Ectodermal cell (in vitro differentiated cells): ENCODE data around the gene SLC36A4. TPM values are rescaled to one million over a fixed set of nuclear protein-coding genes. Genes with fewer than 3 reads are reported as not detected.
A peak's percentile ranks its signal among the peaks of the same experiment; 100 is the strongest.
"Not testable (repeated sequence)": the region's sequence is repeated elsewhere in the genome, so short reads cannot be mapped to it uniquely, and the experiment has no call there.

ENCODE experiments used
- H3K27ac ChIP-seq: 2 replicates; pipeline ENCODE4 v1.7.0; 2013; ENCODE audit warnings: mild to moderate bottlenecking, low read depth, low read length; ENCODE audit not compliant: insufficient read depth, poor library complexity, severe bottlenecking
- H3K27me3 ChIP-seq: 2 replicates; pipeline ENCODE4 v1.7.0; 2013; ENCODE audit warnings: mild to moderate bottlenecking, low read length; ENCODE audit not compliant: insufficient read depth, control insufficient read depth, poor library complexity, severe bottlenecking
- H3K36me3 ChIP-seq: one replicate; pipeline ENCODE4 v1.7.0; 2013; ENCODE audit warnings: low read length; ENCODE audit not compliant: control insufficient read depth, insufficient read depth
- H3K4me1 ChIP-seq: one replicate; pipeline ENCODE4 v1.7.0; 2013; ENCODE audit warnings: low read length; ENCODE audit not compliant: control insufficient read depth, insufficient read depth
- H3K4me3 ChIP-seq: 2 replicates; pipeline ENCODE4 v1.7.0; 2013; ENCODE audit warnings: low read depth, low read length, control low read depth; ENCODE audit not compliant: insufficient read depth
- H3K9me3 ChIP-seq: 2 replicates; pipeline ENCODE4 v1.7.0; 2013; ENCODE audit warnings: mild to moderate bottlenecking, low read length, moderate library complexity; ENCODE audit not compliant: control insufficient read depth
- WGBS, 2 experiments: methylation state at CpG; one replicate each; pipeline ENCODE4 v1.1.7; 2013; ENCODE audit warnings: missing lambda C conversion rate in 2 of 2; 5-methylcytosine and 5-hydroxymethylcytosine counted together
- polyA plus RNA-seq, 4 experiments: library from polyadenylated mRNA; stranded (reverse); fragments of 50-300 nt; gene quantifications; one replicate each; pipeline ENCODE4 v1.2.3, GENCODE V29; 2013

The SLC36A4 gene
- 34.3 TPM for polyA plus RNA-seq (2013, experiment 1 of 4)
- polyA plus RNA-seq (2013, experiment 2 of 4): 28.6 TPM
- polyA plus RNA-seq (2013, experiment 3 of 4): 25.8 TPM
- polyA plus RNA-seq (2013, experiment 4 of 4): 30.2 TPM

DNA sequence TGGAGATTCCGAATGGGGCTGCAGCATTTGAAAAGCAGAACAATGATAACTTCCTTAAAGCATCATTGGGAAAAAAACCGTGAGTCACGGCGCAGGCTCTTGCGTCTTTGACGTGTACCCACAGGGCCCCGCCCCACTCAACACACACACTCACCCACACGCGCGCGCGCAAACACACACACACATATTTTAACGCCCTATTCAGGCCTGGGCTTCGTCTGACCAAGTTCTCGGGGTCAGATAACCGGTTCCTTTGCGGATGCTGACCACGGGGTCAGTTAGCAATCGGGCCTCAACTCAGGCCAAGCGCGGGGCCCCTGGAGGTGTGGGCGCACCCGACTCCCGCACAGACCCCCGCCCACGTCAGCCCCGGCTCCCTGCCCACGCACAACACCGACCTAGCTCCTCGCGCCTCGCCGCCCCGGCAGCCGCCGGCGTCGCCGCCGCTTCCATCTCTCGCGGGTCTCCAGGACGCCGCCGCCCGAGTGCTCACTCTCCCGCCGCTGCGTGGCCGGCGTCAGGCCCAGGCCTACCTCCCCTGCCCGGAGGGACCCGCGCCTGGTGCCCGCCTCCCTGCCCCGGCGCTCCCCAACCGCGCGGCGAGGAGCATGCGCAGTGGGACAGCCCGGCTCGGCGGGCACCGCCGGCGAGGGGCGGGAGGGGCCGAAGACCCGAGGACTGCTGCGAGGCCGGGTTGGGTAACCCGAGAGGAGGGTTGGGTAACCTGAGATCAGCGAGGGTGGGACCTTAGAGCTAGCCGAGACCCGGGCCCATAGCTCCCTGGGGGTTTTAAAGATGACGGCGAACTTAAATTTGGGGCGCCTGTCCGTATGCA, at the start of gene SLC36A4:
TSS of gene SLC36A4 (minus strand) at position 612 of the 835 bp plus-strand sequence. CDS start at position 453, 159 bp downstream.
- Histone ChIP-seq H3K36me3 (no peaks in the 10 kb centered on the region), H3K4me3 (peak within 1 kb of the TSS; percentile 83), H3K27ac (peak within 1 kb of the TSS; percentile 95), H3K4me1 (peaks cover 5% of the 10 kb centered on the region), H3K27me3 (no peaks in the 10 kb centered on the region), H3K9me3 (no peaks in the 10 kb centered on the region)
- WGBS, 2 experiments: 0 to 1% methylated on average over 81 of the region's 81 CpGs

DNA sequence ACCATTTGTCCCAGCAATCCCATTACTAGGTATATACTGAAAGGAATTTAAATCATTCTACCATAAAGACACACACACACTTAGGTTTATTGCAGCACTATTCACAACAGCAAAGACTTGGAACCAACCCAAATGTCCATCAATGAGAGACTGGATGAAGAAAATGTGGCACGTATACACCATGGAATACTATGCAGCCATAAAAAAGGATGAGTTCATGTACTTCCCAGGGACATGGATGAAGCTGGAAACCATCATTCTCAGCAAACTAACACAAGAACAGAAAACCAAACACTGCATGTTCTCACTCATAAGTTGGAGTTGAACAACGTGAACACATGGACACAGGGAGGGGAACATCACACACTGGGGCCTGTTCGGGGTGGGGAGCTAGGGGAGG, 49.0 kb upstream of the SLC36A4 start:
- not testable (repeated sequence) for H3K4me1 ChIP-seq, H3K4me3 ChIP-seq, H3K27ac ChIP-seq, H3K36me3 ChIP-seq, H3K27me3 ChIP-seq, H3K9me3 ChIP-seq
- WGBS, 2 experiments: 92 to 95% methylated on average over 3 of the region's 3 CpGs

DNA sequence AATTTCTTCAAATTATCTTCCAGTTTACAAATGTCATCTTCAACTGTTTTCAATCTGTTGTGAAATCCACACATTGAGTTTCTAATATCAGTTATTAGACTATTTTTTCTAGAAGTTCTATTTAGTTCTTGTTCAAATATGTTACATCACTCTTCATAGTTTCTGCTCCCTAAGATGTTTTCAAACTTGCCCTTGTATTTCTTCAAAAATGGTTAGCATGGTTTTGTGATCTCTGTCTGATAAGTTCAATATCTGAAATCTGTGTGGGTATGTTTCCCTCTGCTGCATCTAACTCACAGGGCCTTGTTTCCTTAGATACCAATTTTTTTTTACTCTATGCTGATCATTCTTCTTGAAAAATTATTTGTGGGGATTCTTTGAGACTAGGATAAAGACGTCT, 46.2 kb upstream of the SLC36A4 start:
- Histone ChIP-seq H3K4me1 (no peaks in the 10 kb centered on the region), H3K4me3 (no peak overlapping the region), H3K27me3 (no peaks in the 10 kb centered on the region), H3K9me3 (no peaks in the 10 kb centered on the region), H3K27ac (no peak overlapping the region), H3K36me3 (no peaks in the 10 kb centered on the region)
- WGBS, 2 experiments: 86% methylated on average over 1 of the region's 1 CpG; no CpG with 5 or more reads in 1 of the 2 experiments

DNA sequence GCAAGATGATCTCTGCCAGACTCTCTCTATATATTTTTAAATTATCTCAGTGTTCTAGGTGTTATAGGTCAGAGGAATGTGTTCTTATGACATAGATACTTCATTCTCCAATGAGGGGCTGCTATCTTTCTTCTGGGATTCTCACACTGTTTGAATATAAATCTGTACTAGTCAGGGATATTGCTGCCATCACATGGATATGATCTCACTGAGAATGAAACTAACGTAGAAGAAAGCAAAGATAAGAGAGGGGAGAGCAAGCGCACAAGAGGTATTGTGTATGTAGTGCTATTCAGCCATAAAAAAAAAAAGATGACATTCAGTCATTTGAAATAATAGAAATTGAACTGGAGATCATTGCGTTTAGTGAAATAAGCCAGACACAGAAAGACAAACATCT, 42.2 kb upstream of the SLC36A4 start:
- H3K4me3 ChIP-seq: no peak overlapping the region
- 71 to 86% methylated on average over 3 of the region's 3 CpGs for WGBS, 2 experiments
- H3K9me3 ChIP-seq: no peaks in the 10 kb centered on the region
- no peaks in the 10 kb centered on the region for H3K36me3 ChIP-seq
- H3K27ac ChIP-seq: no peak overlapping the region
- no peaks in the 10 kb centered on the region for H3K27me3 ChIP-seq
- H3K4me1 ChIP-seq: no peaks in the 10 kb centered on the region

DNA sequence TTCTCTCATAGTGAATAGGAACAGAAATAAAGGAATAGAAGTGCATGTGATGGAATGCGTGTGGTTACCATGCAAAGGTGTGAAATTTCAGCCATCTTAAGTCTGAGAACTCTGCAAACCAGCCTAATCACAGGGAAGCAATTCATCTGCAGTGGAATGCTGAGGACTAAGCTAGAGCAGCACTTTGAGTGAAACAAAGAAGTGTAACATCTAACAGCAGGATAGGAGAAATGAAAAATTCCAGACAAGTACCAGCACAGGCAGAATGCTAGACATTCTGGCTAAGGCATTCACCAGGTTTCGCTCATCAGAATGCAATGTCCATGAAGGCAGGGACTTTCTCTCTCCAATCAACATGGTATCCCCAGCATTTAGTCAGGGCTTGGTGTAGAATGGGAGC, 41.2 kb upstream of the SLC36A4 start:
- no peak overlapping the region for H3K4me3 ChIP-seq
- no peak overlapping the region for H3K27ac ChIP-seq
- 93 to 97% methylated on average over 2 of the region's 2 CpGs for WGBS, 2 experiments
- H3K9me3 ChIP-seq: no peaks in the 10 kb centered on the region
- H3K27me3 ChIP-seq: no peaks in the 10 kb centered on the region
- no peaks in the 10 kb centered on the region for H3K4me1 ChIP-seq
- no peaks in the 10 kb centered on the region for H3K36me3 ChIP-seq

DNA sequence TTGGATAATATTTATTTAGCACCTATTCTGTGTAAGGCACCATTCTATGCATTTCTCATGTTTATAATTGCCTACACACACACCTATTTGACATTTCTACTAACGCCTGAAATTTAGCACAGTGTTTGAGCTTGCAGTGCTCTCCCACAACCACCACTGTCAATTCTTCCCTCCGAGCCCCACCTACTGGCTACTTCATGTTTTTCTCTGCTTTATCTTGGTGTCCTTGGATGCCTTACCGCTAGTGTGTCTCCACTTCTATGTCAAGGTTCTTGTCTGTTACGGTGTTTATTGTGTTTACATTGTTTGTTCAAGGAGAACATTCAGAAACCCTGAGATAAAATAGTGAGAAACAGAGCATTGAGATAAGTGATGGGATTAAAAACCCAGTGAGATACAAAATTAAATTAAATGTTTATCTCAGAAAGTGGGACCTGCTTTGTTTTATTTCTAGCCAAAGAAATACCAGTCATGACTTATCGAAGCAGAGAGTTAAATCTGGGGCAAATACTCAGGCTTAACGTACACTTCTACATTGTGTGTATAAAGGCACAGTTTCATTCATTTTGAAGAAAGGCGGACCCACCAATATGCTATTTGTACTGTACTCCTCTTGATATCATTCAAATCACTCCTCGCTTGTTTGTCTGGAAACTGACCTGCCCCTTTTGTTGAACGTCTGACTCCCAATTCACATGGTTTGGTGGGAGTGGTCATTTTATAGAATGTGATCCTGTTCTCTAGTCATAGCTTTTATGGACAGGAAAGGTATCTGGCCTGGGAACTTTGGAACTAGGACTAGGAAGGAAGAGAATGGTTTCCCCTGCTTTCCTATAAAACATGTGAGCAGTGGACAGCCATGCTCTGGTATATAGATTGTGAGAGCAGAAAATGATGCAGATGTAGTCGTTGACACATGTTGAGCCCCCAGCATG, 39.2 kb upstream of the SLC36A4 start:
- Histone ChIP-seq H3K27ac (no peak overlapping the region), H3K36me3 (no peaks in the 10 kb centered on the region), H3K4me1 (no peaks in the 10 kb centered on the region), H3K27me3 (no peaks in the 10 kb centered on the region), H3K9me3 (no peaks in the 10 kb centered on the region), H3K4me3 (no peak overlapping the region)
- WGBS, 2 experiments: 62 to 65% methylated on average over 10 of the region's 10 CpGs

DNA sequence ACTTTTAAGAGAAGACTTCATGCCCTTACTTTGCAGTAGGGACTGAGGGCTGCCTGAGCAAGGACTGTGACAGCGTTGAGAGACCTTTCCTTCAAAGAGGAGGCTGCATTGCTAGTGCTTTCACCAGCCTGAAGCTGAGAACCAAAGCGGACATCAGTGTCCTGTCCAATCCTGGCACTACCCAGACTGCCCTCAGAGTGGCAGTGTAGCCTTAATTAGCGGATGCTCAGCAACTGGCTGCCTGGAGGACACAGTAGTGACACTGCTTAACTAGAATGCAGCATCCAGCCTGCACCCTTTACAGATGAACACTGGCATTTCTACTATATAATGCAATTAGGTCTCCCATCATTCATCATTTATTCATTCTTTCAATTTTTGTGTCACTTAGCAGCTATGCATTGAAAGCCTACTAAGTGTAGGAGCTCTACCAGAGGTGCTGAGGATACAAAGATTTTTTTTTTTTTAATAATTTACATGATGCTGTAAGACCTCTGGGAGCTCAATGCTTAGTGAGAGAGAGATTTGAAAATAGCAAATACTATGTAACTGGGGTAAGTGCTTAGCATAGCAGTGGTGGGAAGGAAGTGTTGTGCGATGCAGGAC, 36.9 kb upstream of the SLC36A4 start:
- no peaks in the 10 kb centered on the region for H3K4me1 ChIP-seq
- H3K27ac ChIP-seq: no peak overlapping the region
- no peaks in the 10 kb centered on the region for H3K9me3 ChIP-seq
- 26 to 27% methylated on average over 4 of the region's 4 CpGs for WGBS, 2 experiments
- no peaks in the 10 kb centered on the region for H3K36me3 ChIP-seq
- H3K27me3 ChIP-seq: no peaks in the 10 kb centered on the region
- no peak overlapping the region for H3K4me3 ChIP-seq

DNA sequence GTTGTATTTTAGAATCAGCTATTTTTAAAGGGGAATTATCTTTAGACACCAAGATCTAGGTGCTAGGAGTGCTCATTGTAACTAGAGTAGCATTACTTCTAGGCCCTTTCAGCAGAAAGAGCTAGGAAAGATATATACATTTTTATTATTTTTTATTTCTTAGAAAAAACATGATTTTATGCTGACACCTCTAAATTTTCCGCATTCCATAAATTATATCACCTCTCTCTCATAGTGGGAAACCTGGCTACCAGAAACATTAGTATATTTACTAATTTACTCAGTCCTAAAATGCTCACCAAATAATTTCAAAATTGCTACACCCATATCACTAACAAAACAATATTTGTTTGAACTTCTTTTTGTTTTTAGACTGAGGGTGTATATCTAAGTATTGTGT, 32.1 kb upstream of the SLC36A4 start:
- no peaks in the 10 kb centered on the region for H3K36me3 ChIP-seq
- no peak overlapping the region for H3K4me3 ChIP-seq
- H3K4me1 ChIP-seq: no peaks in the 10 kb centered on the region
- H3K27ac ChIP-seq: no peak overlapping the region
- H3K9me3 ChIP-seq: no peaks in the 10 kb centered on the region
- WGBS, 2 experiments: 100% methylated on average over 1 of the region's 1 CpG
- H3K27me3 ChIP-seq: no peaks in the 10 kb centered on the region

DNA sequence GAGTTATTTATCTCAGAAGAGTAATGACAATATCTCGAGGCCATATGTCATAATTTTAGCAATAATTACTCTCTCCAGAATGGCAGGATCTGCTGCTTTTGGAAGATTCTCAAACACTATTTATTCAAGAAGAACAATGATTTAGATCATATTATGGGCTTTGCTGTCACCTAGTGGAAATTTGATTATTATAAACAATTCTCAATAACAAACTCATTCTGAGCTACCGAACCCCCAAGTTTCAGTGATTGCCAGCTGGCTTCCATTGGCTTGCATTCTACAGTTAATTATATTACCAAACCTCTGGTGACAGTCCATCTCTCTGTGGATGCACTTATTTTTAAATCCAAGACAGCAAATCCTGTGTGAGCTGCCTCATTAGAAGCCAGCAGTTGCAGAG, 27.9 kb upstream of the SLC36A4 start:
- Histone ChIP-seq H3K4me1 (no peaks in the 10 kb centered on the region), H3K36me3 (no peaks in the 10 kb centered on the region), H3K27ac (no peak overlapping the region), H3K4me3 (no peak overlapping the region), H3K27me3 (no peaks in the 10 kb centered on the region), H3K9me3 (no peaks in the 10 kb centered on the region)
- 78 to 84% methylated on average over 1 of the region's 2 CpGs for WGBS, 2 experiments

DNA sequence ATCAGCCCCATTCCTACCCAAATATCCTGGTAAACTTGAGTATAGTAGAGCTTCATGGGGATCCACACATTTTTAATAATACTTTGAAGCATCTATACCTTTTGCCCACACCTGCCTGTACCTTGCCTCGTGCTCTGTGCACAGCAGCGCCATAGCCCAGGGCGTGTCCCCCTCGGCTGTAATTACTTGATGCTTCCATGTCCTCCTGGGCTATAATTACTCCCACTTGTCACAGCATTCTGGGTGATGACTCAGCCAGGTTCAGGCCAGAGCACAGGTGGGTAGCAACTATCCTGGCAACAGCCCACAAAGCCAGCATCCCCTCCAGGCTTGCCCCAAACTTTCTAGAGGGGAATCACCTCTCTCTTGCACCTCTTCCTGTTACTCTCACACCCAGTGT, 23.7 kb upstream of the SLC36A4 start:
- Histone ChIP-seq H3K4me1 (no peaks in the 10 kb centered on the region), H3K27ac (no peak overlapping the region), H3K4me3 (no peak overlapping the region), H3K36me3 (no peaks in the 10 kb centered on the region), H3K9me3 (no peaks in the 10 kb centered on the region), H3K27me3 (no peaks in the 10 kb centered on the region)
- WGBS, 2 experiments: 95 to 98% methylated on average over 4 of the region's 4 CpGs
